IPS-15b (cell line): ENCODE data around the gene MAGI1.

Source experiments
- H3K27me3 ChIP-seq: one replicate; pipeline ENCODE4 v1.6.1; 2013; ENCODE audit warnings: low read length; ENCODE audit not compliant: control insufficient read depth, insufficient read depth
- H3K36me3 ChIP-seq: one replicate; pipeline ENCODE4 v1.6.1; 2013; ENCODE audit warnings: low read length; ENCODE audit not compliant: control insufficient read depth, insufficient read depth
- H3K4me1 ChIP-seq: one replicate; pipeline ENCODE4 v1.6.1; 2013; ENCODE audit warnings: mild to moderate bottlenecking, low read length; ENCODE audit not compliant: control insufficient read depth, insufficient read depth
- H3K4me3 ChIP-seq: one replicate; pipeline ENCODE4 v1.5.1; 2013; ENCODE audit warnings: low read depth, low read length
- H3K9ac ChIP-seq: one replicate; pipeline ENCODE4 v1.6.1; 2013; ENCODE audit warnings: low read depth, mild to moderate bottlenecking, low read length
- H3K9me3 ChIP-seq: one replicate; pipeline ENCODE4 v1.6.1; 2013; ENCODE audit warnings: mild to moderate bottlenecking, low read length; ENCODE audit not compliant: control insufficient read depth, insufficient read depth

The MAGI1 gene

GRCh38 chr3:65983100-65983499, 55.6 kb downstream of the MAGI1 start:
- Histone ChIP-seq H3K4me1 (peaks cover 5% of the 10 kb centered on the region), H3K9me3 (no peaks in the 10 kb centered on the region), H3K9ac (no peak overlapping the region), H3K4me3 (no peak overlapping the region), H3K27me3 (no peaks in the 10 kb centered on the region), H3K36me3 (no peaks in the 10 kb centered on the region)

- H3K4me3 ChIP-seq, result no peak overlapping the region
- H3K27me3 ChIP-seq, result no peaks in the 10 kb centered on the region
- no peaks in the 10 kb centered on the region for H3K9me3 ChIP-seq
- no peak overlapping the region for H3K9ac ChIP-seq
- no peaks in the 10 kb centered on the region for H3K36me3 ChIP-seq
- no peaks in the 10 kb centered on the region for H3K4me1 ChIP-seq
Measured at GRCh38 chr3:65979731-65980130, 59.0 kb downstream of the MAGI1 start.

- Histone ChIP-seq H3K9ac (no peak overlapping the region), H3K27me3 (no peaks in the 10 kb centered on the region), H3K4me1 (no peaks in the 10 kb centered on the region), H3K9me3 (no peaks in the 10 kb centered on the region), H3K36me3 (no peaks in the 10 kb centered on the region), H3K4me3 (no peak overlapping the region)
Measured at GRCh38 chr3:65979162-65979561, 59.6 kb downstream of the MAGI1 start.

GRCh38 chr3:65978116-65978515, 60.6 kb downstream of the MAGI1 start:
- H3K9me3 ChIP-seq, result no peaks in the 10 kb centered on the region
- H3K27me3 ChIP-seq, result no peaks in the 10 kb centered on the region
- no peaks in the 10 kb centered on the region for H3K36me3 ChIP-seq
- no peak overlapping the region for H3K9ac ChIP-seq
- no peak overlapping the region for H3K4me3 ChIP-seq
- no peaks in the 10 kb centered on the region for H3K4me1 ChIP-seq

GRCh38 chr3:65975032-65975431, 63.7 kb downstream of the MAGI1 start:
- no peak overlapping the region for H3K4me3 ChIP-seq
- H3K9me3 ChIP-seq, result no peaks in the 10 kb centered on the region
- H3K36me3 ChIP-seq, result no peaks in the 10 kb centered on the region
- H3K27me3 ChIP-seq, result no peaks in the 10 kb centered on the region
- H3K9ac ChIP-seq, result no peak overlapping the region
- peaks cover 3% of the 10 kb centered on the region for H3K4me1 ChIP-seq

- H3K27me3 ChIP-seq, result no peaks in the 10 kb centered on the region
- H3K4me3 ChIP-seq, result no peak overlapping the region
- H3K9me3 ChIP-seq, result no peaks in the 10 kb centered on the region
- peaks cover 3% of the 10 kb centered on the region for H3K4me1 ChIP-seq
- H3K9ac ChIP-seq, result no peak overlapping the region
- no peaks in the 10 kb centered on the region for H3K36me3 ChIP-seq
Measured at GRCh38 chr3:65974509-65974908, 64.2 kb downstream of the MAGI1 start.

GRCh38 chr3:65972765-65973164, 66.0 kb downstream of the MAGI1 start:
- H3K27me3 ChIP-seq, result no peaks in the 10 kb centered on the region
- H3K4me1 ChIP-seq, result peaks cover 3% of the 10 kb centered on the region
- no peak overlapping the region for H3K4me3 ChIP-seq
- H3K36me3 ChIP-seq, result no peaks in the 10 kb centered on the region
- H3K9me3 ChIP-seq, result no peaks in the 10 kb centered on the region
- H3K9ac ChIP-seq, result no peak overlapping the region

DNA sequence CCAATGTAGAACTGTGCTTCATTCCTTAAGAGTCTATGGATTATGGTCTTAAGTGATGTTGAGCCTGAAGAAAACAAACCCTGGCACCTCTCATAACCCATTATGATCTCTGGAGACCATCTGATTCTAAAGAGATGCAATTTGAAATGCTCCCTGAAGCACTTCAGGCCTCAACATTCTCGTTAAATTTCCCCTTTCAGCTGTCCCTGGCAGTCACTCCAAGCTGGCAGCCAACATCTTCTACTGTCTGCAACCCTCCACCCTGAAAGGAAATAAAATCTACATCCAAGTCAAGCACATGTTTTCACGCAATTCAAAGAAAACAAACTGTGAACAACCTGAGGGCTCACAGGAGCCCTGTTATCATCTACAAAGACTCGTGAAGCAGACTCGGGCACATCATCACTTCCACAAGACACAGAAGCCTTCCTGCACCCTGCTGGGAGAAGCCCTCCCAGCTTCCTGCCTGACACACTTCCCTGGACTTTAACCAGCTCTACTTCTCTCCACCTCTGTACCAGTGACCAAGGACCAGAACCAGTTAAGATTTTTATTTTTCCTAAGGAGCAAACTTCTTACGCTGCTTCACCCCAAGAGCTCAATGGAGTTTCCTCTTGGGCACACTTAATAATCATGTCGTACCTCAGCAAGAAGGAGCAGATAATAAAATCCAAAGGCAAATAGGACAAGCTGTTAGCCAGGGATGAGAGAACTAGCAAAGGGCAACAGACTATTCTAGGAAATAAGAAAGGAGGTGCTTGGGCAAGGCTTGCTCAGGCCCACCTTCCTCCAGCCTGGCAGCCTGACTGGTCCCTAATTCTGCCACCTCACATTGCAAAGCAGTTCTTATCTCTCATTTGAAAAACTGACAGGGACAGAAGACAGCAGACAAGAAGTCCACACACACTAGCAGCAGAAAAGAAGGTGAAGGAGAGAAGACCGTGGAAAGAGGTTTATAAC, 67.1 kb downstream of the MAGI1 start:
- Histone ChIP-seq H3K27me3 (no peaks in the 10 kb centered on the region), H3K36me3 (no peaks in the 10 kb centered on the region), H3K9me3 (no peaks in the 10 kb centered on the region), H3K4me3 (no peak overlapping the region), H3K9ac (no peak overlapping the region), H3K4me1 (peaks cover 3% of the 10 kb centered on the region)

DNA sequence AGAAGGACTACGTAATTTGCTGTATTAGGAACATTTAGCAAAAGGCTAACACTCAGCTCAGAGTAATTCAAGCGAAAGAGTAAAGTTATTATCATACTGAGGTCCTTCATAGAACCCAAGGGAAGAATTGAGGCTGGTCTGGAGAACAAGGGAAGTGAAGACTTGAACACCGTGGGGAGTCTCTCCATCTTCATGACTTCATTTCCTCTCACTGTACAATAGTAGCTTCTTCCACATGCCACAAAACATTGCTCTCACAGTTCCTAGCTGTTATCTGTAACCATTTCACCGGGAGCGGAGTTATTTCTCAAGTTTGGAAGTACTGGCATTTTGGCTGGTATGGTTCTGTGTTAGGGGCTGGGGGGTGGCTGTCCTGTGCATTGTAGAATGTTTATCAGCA, 69.7 kb downstream of the MAGI1 start:
- no peaks in the 10 kb centered on the region for H3K27me3 ChIP-seq
- peaks cover 13% of the 10 kb centered on the region for H3K4me1 ChIP-seq
- H3K4me3 ChIP-seq, result no peak overlapping the region
- no peaks in the 10 kb centered on the region for H3K36me3 ChIP-seq
- no peaks in the 10 kb centered on the region for H3K9me3 ChIP-seq
- no peak overlapping the region for H3K9ac ChIP-seq

- H3K4me1 ChIP-seq, result peaks cover 16% of the 10 kb centered on the region
- H3K9ac ChIP-seq, result no peak overlapping the region
- no peaks in the 10 kb centered on the region for H3K27me3 ChIP-seq
- H3K36me3 ChIP-seq, result no peaks in the 10 kb centered on the region
- H3K4me3 ChIP-seq, result no peak overlapping the region
- H3K9me3 ChIP-seq, result no peaks in the 10 kb centered on the region
Measured at GRCh38 chr3:65967451-65967850, 71.3 kb downstream of the MAGI1 start.

DNA sequence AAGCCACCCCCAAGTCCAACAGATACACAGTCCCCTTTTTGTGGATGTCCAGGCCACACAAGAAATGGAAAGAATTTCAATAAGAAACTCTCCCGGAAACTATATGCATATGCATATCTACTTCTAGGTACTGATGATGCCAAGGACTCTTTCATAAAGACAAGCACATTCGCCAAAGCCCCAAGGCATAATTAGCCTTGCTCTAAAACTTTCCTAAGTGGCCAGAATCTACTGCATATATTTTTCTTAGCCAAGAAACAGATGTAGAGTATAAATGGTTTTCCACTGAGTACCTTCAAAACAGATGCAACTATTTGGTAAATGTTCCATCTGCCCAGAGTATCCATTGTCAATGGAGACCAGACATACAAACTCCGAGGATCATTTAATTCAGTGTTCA, 73.9 kb downstream of the MAGI1 start:
- H3K27me3 ChIP-seq, result no peaks in the 10 kb centered on the region
- H3K4me1 ChIP-seq, result peaks cover 13% of the 10 kb centered on the region
- no peaks in the 10 kb centered on the region for H3K36me3 ChIP-seq
- H3K9ac ChIP-seq, result no peak overlapping the region
- H3K4me3 ChIP-seq, result no peak overlapping the region
- no peaks in the 10 kb centered on the region for H3K9me3 ChIP-seq
